ENCODE results near the gene CPNE7.

Gene CPNE7

DNA sequence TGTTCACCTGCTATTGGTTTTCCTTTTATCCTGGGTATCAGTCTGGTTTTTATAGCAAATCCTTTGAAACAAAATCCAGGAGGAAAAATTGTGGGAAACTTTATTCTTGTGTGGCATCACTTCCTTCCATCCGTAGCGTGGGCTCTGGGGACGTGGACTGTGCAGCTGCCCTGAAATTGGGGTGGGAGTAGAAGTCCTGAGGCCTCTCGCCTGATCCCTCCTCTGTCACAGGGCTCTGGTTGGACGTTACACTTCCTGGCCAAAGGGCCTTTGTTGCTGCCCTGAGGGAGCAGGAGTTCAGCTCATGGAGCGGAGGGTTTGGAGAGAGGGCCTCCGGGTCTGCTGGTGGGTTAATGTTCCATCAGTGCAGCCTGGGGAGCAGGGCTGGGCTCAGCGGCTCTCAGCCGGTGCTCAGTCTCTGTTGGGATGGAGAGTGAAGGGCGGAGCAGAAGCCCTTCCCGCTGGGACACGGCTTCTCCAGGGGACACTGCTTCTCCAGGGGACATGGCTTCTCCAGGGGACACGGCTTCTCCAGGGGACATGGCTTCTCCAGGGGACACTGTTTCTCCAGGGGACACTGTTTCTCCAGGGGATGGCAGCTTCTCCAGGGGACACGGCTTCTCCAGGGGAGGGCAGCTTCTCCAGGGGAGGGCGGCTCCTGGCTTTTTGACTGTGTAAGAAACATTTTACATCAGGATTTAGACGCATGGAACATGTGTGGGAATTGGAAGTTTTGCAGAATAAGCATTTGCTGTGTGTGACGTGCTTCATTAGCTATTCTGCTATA is 30.3 kb upstream of the CPNE7 start:
- no peak for ATAC-seq (ENCODE audit: low read depth)
- Mint-ChIP-seq H3K36me3 (peaks cover 25% of the 10 kb centered on the region), H3K27ac (no peak overlapping the region), H3K4me3 (no peak overlapping the region), H3K9me3 (no peaks in the 10 kb centered on the region), H3K27me3 (no peaks in the 10 kb centered on the region), H3K4me1 (no peaks in the 10 kb centered on the region)
- DNase-seq (ENCODE audit: low spot score in 2 of 2), result no peak

- peaks cover 28% of the 10 kb centered on the region for H3K36me3 Mint-ChIP-seq
Measured at GRCh38 chr16:89545831-89546574, 29.6 kb upstream of the CPNE7 start.

DNA sequence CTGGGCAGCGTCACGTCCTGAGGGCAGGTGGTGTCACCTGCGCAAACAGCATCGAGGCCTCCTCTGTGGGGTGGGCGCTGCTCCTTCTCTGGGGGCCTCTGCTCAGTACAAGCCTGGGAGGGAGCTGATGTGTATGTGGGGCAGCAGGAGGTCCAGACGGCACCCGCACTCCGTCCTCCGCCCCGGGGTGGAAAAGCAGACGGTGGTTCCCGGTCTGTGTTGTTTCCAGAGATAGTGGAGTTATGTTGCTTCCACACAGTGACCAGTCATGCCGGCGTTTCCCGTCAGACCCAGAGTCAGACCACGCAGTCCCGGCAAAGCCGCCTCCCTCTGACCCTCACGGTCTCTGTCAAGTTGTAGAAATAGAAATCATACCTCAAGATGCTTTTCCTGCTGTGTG is 28.8 kb upstream of the CPNE7 start:
- Mint-ChIP-seq H3K27ac (no peak overlapping the region), H3K36me3 (peaks cover 27% of the 10 kb centered on the region), H3K4me3 (no peak overlapping the region), H3K27me3 (no peaks in the 10 kb centered on the region), H3K4me1 (no peaks in the 10 kb centered on the region), H3K9me3 (no peaks in the 10 kb centered on the region)
- no peak for ATAC-seq (ENCODE audit: low read depth)
- DNase-seq (ENCODE audit: low spot score in 2 of 2), result no peak

More at GRCh38 chr16:89545831-89546574, 29.6 kb upstream of the CPNE7 start:
- Mint-ChIP-seq H3K4me1 (no peaks in the 10 kb centered on the region), H3K27me3 (no peaks in the 10 kb centered on the region), H3K9me3 (no peaks in the 10 kb centered on the region), H3K27ac (no peak overlapping the region), H3K4me3 (no peak overlapping the region)
- ATAC-seq (ENCODE audit: low read depth) (no peak), DNase-seq (ENCODE audit: low spot score in 2 of 2) (no peak)

DNA sequence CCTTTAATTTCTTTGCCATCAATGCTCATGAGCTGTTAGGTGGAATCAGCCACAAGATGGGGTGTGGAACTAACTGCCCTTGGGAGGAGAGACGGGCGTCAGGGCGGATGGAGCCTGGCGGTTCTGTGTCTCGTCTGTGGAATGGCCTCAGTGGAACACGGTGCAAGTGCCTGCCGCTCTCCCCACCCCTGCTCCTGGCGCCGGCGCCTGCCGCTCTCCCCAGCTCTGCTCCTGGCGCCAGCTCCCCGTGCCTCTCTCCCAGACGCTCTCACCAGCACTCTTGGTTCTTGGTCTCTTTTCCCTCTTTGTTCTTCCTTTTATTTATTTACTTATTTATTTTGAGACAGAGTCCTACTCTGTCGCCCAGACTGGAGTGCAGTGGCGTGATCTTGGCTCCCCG is 28.3 kb upstream of the CPNE7 start:
- Mint-ChIP-seq H3K9me3 (no peaks in the 10 kb centered on the region), H3K4me1 (no peaks in the 10 kb centered on the region), H3K36me3 (peaks cover 26% of the 10 kb centered on the region), H3K4me3 (no peak overlapping the region), H3K27ac (no peak overlapping the region), H3K27me3 (no peaks in the 10 kb centered on the region)
- no peak for ATAC-seq (ENCODE audit: low read depth)
- no peak for DNase-seq (ENCODE audit: low spot score in 2 of 2)

DNA sequence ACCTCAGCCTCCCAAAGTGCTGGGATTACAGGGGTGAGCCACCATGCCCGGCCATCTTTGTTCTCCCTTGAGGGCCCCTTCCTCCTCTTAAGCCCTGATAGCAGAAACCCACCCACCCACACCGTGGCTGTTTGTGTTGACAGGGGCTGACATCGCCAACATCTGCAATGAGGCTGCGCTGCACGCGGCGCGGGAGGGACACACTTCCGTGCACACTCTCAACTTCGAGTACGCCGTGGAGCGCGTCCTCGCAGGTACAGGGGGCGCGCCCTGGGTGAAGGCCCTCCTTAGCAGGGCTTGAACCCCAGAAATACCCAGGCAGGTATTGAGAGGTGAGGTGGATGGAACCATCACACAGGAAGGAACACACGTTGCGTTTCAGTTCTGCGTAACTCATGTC is 27.7 kb upstream of the CPNE7 start:
- ATAC-seq (ENCODE audit: low read depth) (no peak), DNase-seq (ENCODE audit: low spot score in 2 of 2) (no peak)
- Mint-ChIP-seq H3K9me3 (no peaks in the 10 kb centered on the region), H3K4me3 (no peak overlapping the region), H3K27ac (no peak overlapping the region), H3K27me3 (no peaks in the 10 kb centered on the region), H3K4me1 (no peaks in the 10 kb centered on the region), H3K36me3 (peaks cover 26% of the 10 kb centered on the region)

DNA sequence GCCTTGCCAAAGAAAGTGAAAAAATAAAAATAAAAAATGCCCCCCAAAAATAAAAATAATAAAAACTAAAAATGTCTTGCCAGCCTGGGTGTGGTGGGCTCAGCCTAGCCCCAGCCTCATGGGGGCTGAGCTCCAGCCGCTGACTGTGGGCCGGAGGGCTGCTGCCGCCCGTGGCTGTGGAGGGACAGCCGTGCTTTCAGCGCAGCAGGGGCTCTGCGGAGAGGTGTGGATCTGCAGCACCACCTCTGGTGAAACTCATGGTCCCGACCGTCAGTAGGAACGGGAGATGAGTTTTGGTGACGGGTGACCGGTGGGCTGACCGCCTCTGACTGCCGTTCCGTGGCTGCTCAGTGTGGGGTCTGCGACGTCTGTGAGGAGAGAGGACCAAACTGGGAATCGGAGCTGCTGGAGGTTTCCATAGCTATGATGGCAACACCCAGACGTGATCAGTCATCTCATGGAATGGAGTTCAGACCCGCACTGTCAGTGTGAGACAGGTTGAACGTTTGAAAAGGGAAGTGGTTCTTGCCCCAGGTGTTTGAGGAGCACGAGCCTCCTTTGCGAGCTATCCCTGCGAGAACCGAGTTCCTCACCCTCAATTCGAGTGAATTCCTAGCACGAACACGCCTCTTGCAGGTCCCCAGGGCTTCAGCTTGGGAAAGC is 27.1 kb upstream of the CPNE7 start:
- H3K27ac Mint-ChIP-seq, result no peak overlapping the region
- peak; percentile 41 for ATAC-seq (ENCODE audit: low read depth)
- H3K4me3 Mint-ChIP-seq, result no peak overlapping the region

GRCh38 chr16:89549007-89549700 is 26.4 kb upstream of the CPNE7 start:
- H3K27me3 Mint-ChIP-seq, result no peaks in the 10 kb centered on the region
- ATAC-seq (ENCODE audit: low read depth) (no peak), DNase-seq (ENCODE audit: low spot score in 2 of 2) (no peak)
- H3K4me1 Mint-ChIP-seq, result no peaks in the 10 kb centered on the region
- no peaks in the 10 kb centered on the region for H3K9me3 Mint-ChIP-seq
- no peak overlapping the region for H3K4me3 Mint-ChIP-seq
- peaks cover 26% of the 10 kb centered on the region for H3K36me3 Mint-ChIP-seq
- no peak overlapping the region for H3K27ac Mint-ChIP-seq

More for the DNA sequence above, 27.1 kb upstream of the CPNE7 start:
- Mint-ChIP-seq H3K4me1 (no peaks in the 10 kb centered on the region), H3K27me3 (no peaks in the 10 kb centered on the region), H3K36me3 (peaks cover 26% of the 10 kb centered on the region), H3K9me3 (no peaks in the 10 kb centered on the region)
- no peak for DNase-seq (ENCODE audit: low spot score in 2 of 2)

- Mint-ChIP-seq H3K27ac (peak overlapping the region; percentile 47), H3K27me3 (no peaks in the 10 kb centered on the region), H3K9me3 (no peaks in the 10 kb centered on the region), H3K36me3 (peaks cover 21% of the 10 kb centered on the region), H3K4me1 (no peaks in the 10 kb centered on the region), H3K4me3 (no peak overlapping the region)
- no peak for ATAC-seq (ENCODE audit: low read depth)
- DNase-seq (ENCODE audit: low spot score in 2 of 2), result no peak
Measured at GRCh38 chr16:89550421-89551007, 25.0 kb upstream of the CPNE7 start.

- no peak overlapping the region for H3K27ac Mint-ChIP-seq
Measured at GRCh38 chr16:89552329-89552728, 23.2 kb upstream of the CPNE7 start.

GRCh38 chr16:89552913-89553312 is 22.6 kb upstream of the CPNE7 start:
- Mint-ChIP-seq H3K27ac (no peak overlapping the region), H3K27me3 (no peaks in the 10 kb centered on the region), H3K9me3 (no peaks in the 10 kb centered on the region), H3K4me3 (no peak overlapping the region), H3K36me3 (peaks cover 13% of the 10 kb centered on the region), H3K4me1 (peaks cover 3% of the 10 kb centered on the region)
- DNase-seq (ENCODE audit: low spot score in 2 of 2) (no peak), ATAC-seq (ENCODE audit: low read depth) (no peak)

More at GRCh38 chr16:89552329-89552728, 23.2 kb upstream of the CPNE7 start:
- H3K4me3 Mint-ChIP-seq, result no peak overlapping the region
- ATAC-seq (ENCODE audit: low read depth) (no peak), DNase-seq (ENCODE audit: low spot score in 2 of 2) (no peak)
- peaks cover 15% of the 10 kb centered on the region for H3K36me3 Mint-ChIP-seq
- H3K4me1 Mint-ChIP-seq, result peaks cover under 1% of the 10 kb centered on the region
- no peaks in the 10 kb centered on the region for H3K9me3 Mint-ChIP-seq
- no peaks in the 10 kb centered on the region for H3K27me3 Mint-ChIP-seq

- Mint-ChIP-seq H3K27ac (no peak overlapping the region), H3K9me3 (no peaks in the 10 kb centered on the region), H3K36me3 (peaks cover 10% of the 10 kb centered on the region), H3K27me3 (no peaks in the 10 kb centered on the region), H3K4me3 (no peak overlapping the region), H3K4me1 (peaks cover 3% of the 10 kb centered on the region)
- ATAC-seq (ENCODE audit: low read depth) (no peak), DNase-seq (ENCODE audit: low spot score in 2 of 2) (no peak)
Measured at GRCh38 chr16:89553733-89554132, 21.8 kb upstream of the CPNE7 start.

GRCh38 chr16:89554343-89554742 is 21.2 kb upstream of the CPNE7 start:
- H3K27me3 Mint-ChIP-seq, result no peaks in the 10 kb centered on the region
- peaks cover 3% of the 10 kb centered on the region for H3K4me1 Mint-ChIP-seq
- peaks cover 7% of the 10 kb centered on the region for H3K36me3 Mint-ChIP-seq

GRCh38 chr16:89555265-89555664 is 20.3 kb upstream of the CPNE7 start:
- no peak overlapping the region for H3K27ac Mint-ChIP-seq
- H3K27me3 Mint-ChIP-seq, result no peaks in the 10 kb centered on the region
- no peak for DNase-seq (ENCODE audit: low spot score in 2 of 2)
- H3K36me3 Mint-ChIP-seq, result peaks cover 7% of the 10 kb centered on the region
- peaks cover 6% of the 10 kb centered on the region for H3K4me1 Mint-ChIP-seq
- no peaks in the 10 kb centered on the region for H3K9me3 Mint-ChIP-seq
- ATAC-seq (ENCODE audit: low read depth), result no peak
- no peak overlapping the region for H3K4me3 Mint-ChIP-seq

More at GRCh38 chr16:89554343-89554742, 21.2 kb upstream of the CPNE7 start:
- Mint-ChIP-seq H3K4me3 (no peak overlapping the region), H3K27ac (no peak overlapping the region), H3K9me3 (no peaks in the 10 kb centered on the region)
- ATAC-seq (ENCODE audit: low read depth) (no peak), DNase-seq (ENCODE audit: low spot score in 2 of 2) (no peak)

All from memory B cell (primary cell).